GM13977 (cell line): Measurements from ENCODE around the gene SLC1A2.

Experiments used
- DNase-seq: peaks from one replicate; pipeline ENCODE4 v3.0.0; 2012; ENCODE audit warnings: low spot score
- in situ Hi-C: fragments of 300-500 bp; cut with MboI; formaldehyde crosslinking; loops from one replicate; pipeline ENCODE4 v1.12.0; 2022; ENCODE audit warnings: low sequenced_read_pairs, low pct_unique_long_range_greater_than_20kb, mixed read lengths, inconsistent platforms; ENCODE audit not compliant: unreplicated experiment
- TF ChIP-seq, protein P1 (sequence below): IDR thresholded peaks from 2 replicates; pipeline ENCODE4 v1.5.1; 2012; ENCODE audit warnings: mild to moderate bottlenecking, control low read depth; ENCODE audit not compliant: insufficient read depth; ENCODE audit errors: extremely low read depth, missing control alignments

Gene SLC1A2

DNA sequence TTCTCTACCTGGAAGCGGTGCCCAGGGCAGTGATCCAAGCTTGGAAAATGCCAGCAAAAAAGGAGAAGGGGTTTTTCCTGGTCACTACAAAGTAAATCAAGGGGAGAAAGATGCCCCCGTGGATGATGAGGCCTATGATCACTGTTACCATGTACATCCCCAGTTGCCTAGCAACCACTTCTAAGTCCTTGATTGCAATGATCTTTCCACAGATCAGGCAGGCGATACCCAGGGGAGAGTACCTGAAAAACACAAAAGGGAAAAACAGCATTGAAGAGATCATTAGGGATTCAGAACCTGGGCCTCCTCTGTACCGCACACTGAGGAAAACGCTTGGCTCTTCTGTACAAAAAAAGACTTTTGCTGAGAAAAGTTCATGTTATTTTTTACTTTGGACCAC is 127.1 kb downstream of the SLC1A2 start:
- no peak for DNase-seq
- TF ChIP-seq, protein P1, sequence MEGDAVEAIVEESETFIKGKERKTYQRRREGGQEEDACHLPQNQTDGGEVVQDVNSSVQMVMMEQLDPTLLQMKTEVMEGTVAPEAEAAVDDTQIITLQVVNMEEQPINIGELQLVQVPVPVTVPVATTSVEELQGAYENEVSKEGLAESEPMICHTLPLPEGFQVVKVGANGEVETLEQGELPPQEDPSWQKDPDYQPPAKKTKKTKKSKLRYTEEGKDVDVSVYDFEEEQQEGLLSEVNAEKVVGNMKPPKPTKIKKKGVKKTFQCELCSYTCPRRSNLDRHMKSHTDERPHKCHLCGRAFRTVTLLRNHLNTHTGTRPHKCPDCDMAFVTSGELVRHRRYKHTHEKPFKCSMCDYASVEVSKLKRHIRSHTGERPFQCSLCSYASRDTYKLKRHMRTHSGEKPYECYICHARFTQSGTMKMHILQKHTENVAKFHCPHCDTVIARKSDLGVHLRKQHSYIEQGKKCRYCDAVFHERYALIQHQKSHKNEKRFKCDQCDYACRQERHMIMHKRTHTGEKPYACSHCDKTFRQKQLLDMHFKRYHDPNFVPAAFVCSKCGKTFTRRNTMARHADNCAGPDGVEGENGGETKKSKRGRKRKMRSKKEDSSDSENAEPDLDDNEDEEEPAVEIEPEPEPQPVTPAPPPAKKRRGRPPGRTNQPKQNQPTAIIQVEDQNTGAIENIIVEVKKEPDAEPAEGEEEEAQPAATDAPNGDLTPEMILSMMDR, result no peak
- in situ Hi-C loops, result no loop called here

DNA sequence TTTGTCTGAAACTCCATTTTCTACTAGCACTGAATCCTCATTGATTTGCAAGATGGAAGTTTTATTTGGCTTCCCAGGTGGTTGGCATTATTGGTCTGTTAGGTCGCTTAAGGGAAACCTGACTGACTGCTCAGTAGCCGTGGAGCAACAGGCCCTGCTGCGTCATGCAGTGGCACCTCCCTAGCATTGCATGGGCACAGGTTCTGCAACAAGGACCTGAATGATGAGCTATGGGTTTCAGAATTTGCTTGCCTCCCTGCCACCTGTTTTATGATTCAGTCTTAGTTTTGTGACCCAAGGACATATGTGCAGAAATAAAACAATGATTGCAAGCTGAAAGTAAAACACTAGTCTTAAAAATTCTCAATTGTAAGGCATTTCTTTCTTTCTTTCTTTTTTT is 128.5 kb downstream of the SLC1A2 start:
- in situ Hi-C loops, result no loop called here
- DNase-seq, result no peak
- TF ChIP-seq, protein P1, result no peak

DNA sequence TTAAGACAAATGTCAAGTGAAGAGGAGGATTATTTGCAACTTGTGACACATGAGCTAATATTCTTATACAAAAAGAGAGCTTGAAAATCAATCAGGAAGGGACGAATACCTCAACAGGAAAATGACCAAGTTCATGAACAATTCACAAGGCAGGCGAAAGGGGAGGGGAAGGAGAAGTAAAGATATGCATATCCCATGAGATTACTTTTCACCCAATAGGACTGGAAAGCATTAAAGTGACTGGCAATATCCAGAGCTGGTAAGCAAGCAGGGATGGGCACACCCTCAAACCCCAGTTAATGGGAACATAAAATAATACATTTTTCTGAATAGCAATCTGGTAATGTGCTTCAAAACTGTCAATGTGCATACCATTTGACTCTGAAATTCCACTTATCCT is 129.5 kb downstream of the SLC1A2 start:
- no peak for DNase-seq
- in situ Hi-C loops, result no loop called here
- TF ChIP-seq, protein P1, result no peak

DNA sequence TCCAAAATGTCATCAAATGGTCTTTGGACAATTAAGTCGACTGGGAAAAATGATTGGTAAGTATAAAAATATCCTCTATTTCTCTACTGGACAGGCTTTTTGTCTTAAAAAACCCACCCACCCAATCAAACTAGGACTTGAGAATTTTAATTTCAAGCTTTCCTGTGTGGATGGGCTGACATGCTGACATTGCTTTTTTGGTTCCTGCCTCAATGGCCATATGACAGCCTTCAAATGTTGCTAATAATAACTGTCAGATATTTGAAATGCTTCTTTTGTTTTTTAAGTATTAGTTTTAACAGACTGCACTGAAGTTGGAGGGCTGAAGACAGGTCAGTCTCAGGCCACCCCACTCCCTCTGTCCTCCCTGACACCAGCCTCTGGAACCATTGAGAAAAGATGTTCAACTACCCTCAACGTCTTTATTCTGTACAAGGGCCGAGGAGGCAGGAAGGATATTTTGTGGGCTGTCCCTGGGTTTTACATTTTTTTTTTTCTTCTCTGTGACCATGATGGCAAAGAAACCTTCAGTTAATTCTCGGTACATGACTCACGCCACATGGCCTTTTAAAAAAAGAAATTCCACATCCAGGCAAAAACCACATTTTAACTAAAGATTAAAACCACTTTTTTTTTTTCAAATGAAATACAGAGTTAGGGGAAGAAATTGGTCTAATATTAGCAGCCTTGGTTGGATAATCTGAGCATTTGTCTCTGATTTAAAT is 130.4 kb downstream of the SLC1A2 start:
- DNase-seq, result no peak
- TF ChIP-seq, protein P1, result no peak
- in situ Hi-C loops, result no loop called here

DNA sequence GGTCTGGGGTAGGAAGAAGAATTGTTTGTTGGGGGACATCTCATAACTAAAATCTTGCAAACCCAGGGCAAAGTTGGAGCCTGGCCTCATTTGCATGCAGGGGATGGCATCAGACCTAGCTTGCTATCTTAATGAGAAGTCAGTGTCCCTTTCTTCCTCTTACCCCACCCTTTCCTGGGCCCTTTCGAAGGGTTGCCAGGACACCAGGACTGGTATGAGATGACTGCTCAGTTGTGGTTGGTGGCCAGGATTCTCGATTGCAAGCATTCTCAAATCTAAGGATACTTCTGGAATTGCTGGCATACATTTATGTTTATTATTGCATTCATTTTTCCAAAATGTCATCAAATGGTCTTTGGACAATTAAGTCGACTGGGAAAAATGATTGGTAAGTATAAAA is 131.0 kb downstream of the SLC1A2 start:
- DNase-seq, result no peak
- TF ChIP-seq, protein P1, result no peak
- in situ Hi-C loops, result no loop called here

DNA sequence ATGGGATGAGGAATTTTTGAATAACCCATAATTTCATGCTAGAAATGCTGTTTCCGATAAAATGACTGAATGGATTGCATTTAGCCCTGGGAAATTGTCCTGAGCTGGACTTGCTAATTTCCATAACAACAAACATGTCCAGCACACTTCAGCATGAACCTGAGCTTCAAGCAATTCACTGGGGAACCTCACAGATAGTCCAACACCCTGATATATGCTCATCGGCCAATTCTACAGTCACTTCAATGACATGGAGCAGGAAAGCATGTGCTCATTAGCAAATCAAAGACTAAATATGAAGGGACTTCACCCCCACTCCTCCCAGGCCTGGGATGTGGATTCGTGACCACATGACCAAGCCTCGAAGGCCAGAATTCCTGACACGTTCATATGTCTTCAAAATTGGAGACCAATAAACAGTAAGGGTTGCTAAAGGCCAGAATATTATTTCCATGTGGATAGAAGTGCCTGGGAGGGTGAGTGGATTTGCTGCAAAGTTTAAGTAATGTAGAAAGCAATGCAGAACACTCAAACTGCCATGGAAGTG is 131.9 kb downstream of the SLC1A2 start:
- in situ Hi-C loops, result no loop called here

More for the DNA sequence above, 131.9 kb downstream of the SLC1A2 start:
- TF ChIP-seq, protein P1, result no peak
- no peak for DNase-seq
